ENCODE data around the gene NIPSNAP3A.
"Not testable (repeated sequence)": the region's sequence is repeated elsewhere in the genome, so short reads cannot be mapped to it uniquely, and the experiment has no call there.

The NIPSNAP3A gene

DNA sequence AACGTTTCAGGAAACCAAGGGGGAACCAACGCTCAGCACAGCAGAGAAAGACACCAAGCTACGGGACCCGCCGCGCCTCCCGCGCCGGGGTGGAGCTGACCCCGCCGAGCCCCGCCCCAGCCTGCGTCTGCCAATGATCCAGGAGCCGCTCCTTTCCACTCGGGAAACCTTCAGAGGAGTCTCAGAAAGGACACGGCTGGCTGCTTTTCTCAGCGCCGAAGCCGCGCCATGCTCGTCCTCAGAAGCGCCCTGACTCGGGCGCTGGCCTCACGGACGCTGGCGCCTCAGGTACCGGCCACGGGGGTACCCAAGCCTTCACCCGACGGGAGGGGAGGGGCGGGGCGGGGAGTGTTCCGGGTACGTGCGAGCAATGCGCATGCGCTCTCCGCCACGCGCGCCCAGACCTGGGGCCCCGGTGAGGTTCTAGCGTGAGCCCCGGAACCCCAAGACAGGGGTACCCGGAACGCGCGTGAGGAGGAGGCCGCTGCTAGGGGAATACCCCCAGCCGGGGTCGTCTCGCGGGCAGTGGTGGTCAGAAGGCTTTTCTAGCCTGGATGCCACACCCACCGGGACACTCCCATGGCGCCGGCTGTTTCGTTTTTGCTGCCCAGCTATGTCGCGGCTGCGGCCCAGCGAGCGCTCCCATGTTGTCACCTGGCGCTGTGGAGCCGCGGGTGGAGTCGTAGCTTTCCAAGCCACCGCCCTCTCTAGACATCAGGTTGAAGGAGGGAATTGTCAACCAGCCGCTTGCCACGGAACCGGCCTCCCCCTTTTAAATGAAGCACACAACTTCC lies at the start of gene NIPSNAP3A:
Gene NIPSNAP3A (plus strand): TSS at position 119 of the 794 bp plus-strand sequence. CDS start 110 bp downstream, at position 229.
- DNase-seq (ENCODE audit: low read depth in 2 of 2): peak; percentile 31 to 36

- DNase-seq (ENCODE audit: low read depth in 2 of 2): no peak
Measured at GRCh38 chr9:104700306-104700705, 47.2 kb upstream of the NIPSNAP3A start.

DNA sequence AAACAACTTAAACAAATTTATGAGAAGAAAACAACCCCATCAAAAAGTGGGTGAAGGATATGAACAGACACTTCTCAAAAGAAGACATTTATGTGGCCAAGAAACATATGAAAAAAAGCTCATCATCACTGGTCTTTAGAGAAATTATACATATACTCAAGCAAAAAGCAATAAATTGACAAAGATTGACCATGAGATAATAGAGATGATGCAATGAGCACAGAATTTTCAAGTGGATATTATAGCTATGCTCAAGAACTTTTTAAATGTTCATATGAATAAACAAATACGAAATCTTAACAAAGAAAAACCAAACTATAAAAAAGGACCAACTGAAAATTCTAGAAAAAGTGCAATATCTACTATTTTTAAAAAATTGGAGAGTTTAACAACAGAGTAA lies 38.7 kb upstream of the NIPSNAP3A start:
- not testable (repeated sequence) for DNase-seq (ENCODE audit: low read depth in 2 of 2)

DNA sequence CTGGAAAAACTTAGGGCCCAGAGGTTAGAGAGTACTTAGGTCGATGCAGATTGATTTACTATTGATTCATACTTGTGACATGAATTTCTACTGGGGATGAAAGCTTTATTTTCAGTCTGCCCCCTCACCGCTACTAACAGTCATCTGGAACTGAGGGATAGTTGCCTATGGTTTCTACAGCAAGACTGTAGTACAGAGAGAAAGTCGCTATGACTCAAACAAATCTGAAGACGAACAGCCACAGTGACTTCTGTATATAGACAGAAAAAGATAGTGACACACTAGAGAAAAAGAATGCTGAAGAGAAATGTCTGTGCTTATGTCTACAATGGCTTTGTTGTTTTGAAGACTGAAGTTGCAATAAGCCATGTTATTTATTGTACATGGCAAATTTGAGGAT lies 35.9 kb upstream of the NIPSNAP3A start:
- no peak for DNase-seq (ENCODE audit: low read depth in 2 of 2)

GRCh38 chr9:104725014-104725413 lies 22.5 kb upstream of the NIPSNAP3A start:
- DNase-seq (ENCODE audit: low read depth in 2 of 2): no peak

- no peak for DNase-seq (ENCODE audit: low read depth in 2 of 2)
Measured at GRCh38 chr9:104738452-104738851, 9.0 kb upstream of the NIPSNAP3A start.

GRCh38 chr9:104740621-104741020 lies 6.9 kb upstream of the NIPSNAP3A start:
- DNase-seq (ENCODE audit: low read depth in 2 of 2): peak; percentile 40 to 43

DNA sequence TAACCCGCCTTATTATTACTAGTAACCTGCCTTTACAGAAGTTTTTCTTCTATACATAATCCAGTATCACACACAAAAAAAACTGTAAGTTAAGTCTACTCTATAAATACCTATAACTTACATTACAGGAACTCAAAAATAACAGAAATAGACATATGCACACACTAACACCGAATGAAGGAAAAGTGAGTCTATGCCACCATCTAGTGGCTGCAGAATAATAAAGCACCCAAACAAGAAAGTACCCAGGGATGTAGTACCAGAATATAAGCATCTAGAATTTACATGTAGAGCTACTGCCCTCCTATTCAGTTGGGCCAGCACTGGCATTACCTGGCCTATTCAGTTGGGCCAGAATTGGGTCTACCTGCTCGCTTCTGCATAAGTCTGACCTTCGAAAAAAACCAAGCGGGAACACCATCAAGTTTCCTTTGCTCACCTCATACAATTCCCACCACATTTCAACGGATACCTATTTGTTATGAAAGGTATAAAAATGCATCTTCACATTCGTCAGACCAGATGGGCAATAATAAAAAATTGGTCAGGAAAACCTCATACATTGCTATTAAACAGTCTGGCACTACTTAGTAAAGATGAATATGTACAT lies 4.0 kb upstream of the NIPSNAP3A start:
- DNase-seq (ENCODE audit: low read depth in 2 of 2): peak; percentile 35 to 37

DNA sequence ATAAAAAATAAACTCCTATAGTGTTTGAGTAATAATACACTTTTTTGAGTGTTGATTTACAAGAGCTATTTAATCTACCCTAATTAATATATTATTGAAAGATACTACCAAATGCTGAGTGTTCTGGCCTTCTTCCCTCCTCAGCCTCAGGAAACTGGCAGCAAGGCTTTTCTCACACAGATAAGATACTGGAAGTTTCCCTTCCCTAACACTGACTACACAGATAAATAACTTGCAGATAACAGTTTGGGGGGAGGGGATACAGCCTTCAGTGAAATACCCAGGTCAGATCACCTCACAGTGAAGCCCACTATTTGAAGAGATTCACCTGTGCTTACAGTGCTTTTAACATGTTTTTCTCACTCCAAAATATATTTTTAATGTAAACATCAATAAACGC lies 1.6 kb upstream of the NIPSNAP3A start:
- DNase-seq (ENCODE audit: low read depth in 2 of 2): no peak

- no peak for DNase-seq (ENCODE audit: low read depth in 2 of 2)
Measured at GRCh38 chr9:104746285-104746684, 1.2 kb upstream of the NIPSNAP3A start.

- no peak for DNase-seq (ENCODE audit: low read depth in 2 of 2)
Measured at GRCh38 chr9:104746798-104747197, 685 bp upstream of the NIPSNAP3A start.

GRCh38 chr9:104747245-104747564 lies 278 bp upstream of the NIPSNAP3A start:
- no peak for DNase-seq (ENCODE audit: low read depth in 2 of 2)

GRCh38 chr9:104748359-104749031 lies 1.0 kb downstream of the NIPSNAP3A start:
- no peak for DNase-seq (ENCODE audit: low read depth in 2 of 2)

- no peak for DNase-seq (ENCODE audit: low read depth in 2 of 2)
Measured at GRCh38 chr9:104750185-104750767, 2.8 kb downstream of the NIPSNAP3A start.

GRCh38 chr9:104758974-104759373 lies 11.5 kb downstream of the NIPSNAP3A start:
- no peak for DNase-seq (ENCODE audit: low read depth in 2 of 2)

- DNase-seq (ENCODE audit: low read depth in 2 of 2): no peak
Measured at GRCh38 chr9:104765138-104765537, 17.7 kb downstream of the NIPSNAP3A start.

GRCh38 chr9:104766025-104766424 lies 18.5 kb downstream of the NIPSNAP3A start:
- no peak for DNase-seq (ENCODE audit: low read depth in 2 of 2)

DNA sequence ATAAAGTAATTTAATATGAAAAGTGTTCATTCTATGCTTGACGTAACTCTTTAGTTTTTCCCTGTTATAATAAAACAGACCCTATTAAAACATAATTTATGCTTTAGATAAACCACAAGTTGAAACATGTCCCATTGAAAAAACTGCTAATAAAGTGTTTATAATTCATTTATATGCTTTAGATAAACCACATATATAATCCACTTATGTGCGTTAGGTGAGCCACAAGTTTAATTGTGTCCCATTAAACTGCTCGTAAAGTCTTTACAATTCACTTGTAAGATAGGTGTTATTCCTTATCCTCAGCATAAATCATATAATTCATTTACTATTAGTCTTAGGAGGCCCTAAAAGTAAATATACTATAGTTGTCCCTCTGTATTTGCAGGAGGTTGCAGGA lies 20.0 kb downstream of the NIPSNAP3A start:
- DNase-seq (ENCODE audit: low read depth in 2 of 2): no peak

DNA sequence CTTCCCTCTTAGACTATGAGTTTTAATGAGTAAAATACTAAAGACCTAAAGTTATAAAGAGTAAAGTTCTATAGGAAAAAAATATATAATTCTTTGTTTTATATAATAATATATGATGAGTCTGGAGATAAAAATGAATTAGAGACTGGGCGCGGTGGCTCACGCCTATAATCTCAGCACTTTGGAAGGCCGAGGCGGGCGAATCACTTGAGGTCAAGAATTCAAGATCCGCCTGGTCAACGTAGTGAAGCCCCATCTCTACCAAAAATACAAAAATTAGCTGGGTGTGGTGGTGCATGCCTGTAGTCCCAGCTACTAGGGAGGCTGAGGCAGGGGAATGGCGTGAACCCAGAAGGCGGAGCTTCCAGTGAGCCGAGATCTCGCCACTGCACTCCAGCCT lies 21.5 kb downstream of the NIPSNAP3A start:
- DNase-seq (ENCODE audit: low read depth in 2 of 2): not testable (repeated sequence)

GRCh38 chr9:104769655-104770054 lies 22.2 kb downstream of the NIPSNAP3A start:
- no peak for DNase-seq (ENCODE audit: low read depth in 2 of 2)

DNA sequence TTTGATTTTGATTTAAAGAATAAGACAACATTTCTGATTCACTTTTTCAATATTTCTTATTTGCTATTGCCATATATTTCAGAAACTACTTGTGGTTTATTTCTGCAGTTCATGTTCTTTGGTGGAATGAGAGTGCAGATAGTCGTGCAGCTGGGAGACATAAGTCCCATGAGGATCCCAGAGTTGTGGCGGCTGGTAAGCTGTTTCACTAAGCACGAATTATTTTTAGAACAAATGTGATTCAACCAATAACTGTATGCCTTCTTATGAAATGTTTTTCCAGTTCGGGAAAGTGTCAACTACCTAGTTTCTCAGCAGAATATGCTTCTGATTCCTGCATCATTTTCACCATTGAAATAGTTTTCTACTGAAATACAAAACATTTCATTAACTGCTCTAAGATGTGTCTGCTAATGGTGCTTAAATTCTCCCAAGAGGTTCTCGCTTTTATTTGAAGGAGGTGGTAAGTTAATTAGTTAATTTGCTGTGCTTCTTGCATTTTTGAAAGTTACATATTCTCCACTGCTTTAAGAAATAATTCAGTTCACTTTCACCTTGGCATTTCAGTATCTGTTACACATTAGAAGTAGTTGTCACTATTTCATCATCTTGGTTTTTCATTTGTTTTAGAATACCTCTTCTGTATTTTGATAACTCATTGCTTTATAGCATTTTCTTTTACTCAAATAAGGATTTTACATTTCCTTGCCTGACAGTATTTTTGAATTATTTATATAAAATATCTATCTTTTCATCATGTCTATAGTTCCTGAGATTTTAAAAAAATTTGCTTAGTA lies 25.4 kb downstream of the NIPSNAP3A start:
- DNase-seq (ENCODE audit: low read depth in 2 of 2): no peak

DNA sequence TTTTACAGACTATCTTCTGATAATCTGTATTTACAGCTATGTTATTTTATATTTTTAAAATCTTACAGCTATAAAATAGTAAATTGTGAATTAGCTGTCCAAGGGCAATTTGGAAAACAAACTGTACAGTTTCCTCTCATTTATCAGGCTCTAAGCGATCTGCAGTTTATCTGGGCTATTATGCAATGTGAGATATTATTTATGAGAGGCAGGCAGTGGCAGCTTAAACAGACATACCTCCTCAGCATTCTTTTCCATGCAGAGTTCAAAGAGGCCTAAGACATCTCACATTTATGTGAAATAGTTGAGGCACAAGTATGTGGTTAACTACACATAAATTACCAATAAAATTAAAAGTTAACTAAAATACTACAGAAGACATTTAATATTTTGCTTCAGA lies 26.6 kb downstream of the NIPSNAP3A start:
- no peak for DNase-seq (ENCODE audit: low read depth in 2 of 2)

Data from fibroblast of skin of left biceps (primary cell).